22Rv1 (cell line): ENCODE results near the gene STARD10.

Experiments
- CTCF ChIP-seq: fragments of 450-650 bp; IDR thresholded peaks from 2 replicates; pipeline ENCODE4 v1.5.1; 2017; ENCODE audit warnings: mild to moderate bottlenecking
- ZFX ChIP-seq: fragments of 450-650 bp; IDR thresholded peaks from 2 replicates; pipeline ENCODE4 v1.6.1; 2017; ENCODE audit warnings: antibody characterized with exemption, borderline replicate concordance

GRCh38 chr11:72781313-72782080 lies 12.3 kb downstream of the STARD10 start:
- TF ChIP-seq CTCF (no peak), ZFX (no peak)
